NCI-H82 treated with DMSO at 0.1 percent for 48 hours (cell line): Measurements from ENCODE around the gene TCERG1L.

ENCODE experiments used
- DNase-seq: peaks from one replicate; lab custom pipeline; 2025; ENCODE audit not compliant: unreplicated experiment; lab: John Stamatoyannopoulos, UW

The TCERG1L gene

GRCh38 chr10:131074682-131075081 is 236.8 kb downstream of the TCERG1L start:
- DNase-seq, result no peak

- no peak for DNase-seq
Observed at GRCh38 chr10:131073469-131074035, 238.0 kb downstream of the TCERG1L start.

DNA sequence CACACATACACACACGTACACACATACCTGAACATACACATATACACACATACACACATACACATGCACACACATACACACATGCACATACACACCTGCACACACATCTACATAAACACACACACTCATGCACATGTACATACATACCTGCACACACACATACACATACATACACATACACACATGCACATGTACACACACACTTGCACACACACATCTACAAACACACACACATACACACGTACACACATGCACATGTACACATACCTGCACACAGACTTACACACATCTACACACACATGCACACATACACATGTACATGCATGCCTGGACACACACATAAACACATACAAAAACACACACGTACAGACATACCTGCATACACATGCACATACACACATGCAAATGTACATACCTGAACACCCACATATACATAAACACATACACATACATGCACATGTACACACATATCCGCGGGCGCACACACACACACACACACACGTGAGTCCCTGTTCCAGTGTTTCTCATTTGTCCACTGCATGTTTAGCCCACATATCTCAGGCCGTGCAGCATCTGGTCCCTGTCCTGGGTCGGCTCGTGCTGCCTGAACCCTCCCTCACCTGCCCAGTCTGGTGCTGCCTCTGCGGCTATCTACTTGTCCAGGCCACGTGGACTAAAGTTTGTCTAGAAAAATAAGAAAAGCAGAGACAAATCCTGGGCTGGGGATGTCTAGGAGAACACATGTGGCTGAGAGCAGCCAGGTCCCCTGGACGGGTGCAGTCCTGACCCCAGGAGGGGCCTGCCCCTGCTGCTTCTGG is 238.7 kb downstream of the TCERG1L start:
- no peak for DNase-seq

GRCh38 chr10:131071721-131072120 is 239.8 kb downstream of the TCERG1L start:
- no peak for DNase-seq

GRCh38 chr10:131070856-131071255 is 240.7 kb downstream of the TCERG1L start:
- no peak for DNase-seq

DNA sequence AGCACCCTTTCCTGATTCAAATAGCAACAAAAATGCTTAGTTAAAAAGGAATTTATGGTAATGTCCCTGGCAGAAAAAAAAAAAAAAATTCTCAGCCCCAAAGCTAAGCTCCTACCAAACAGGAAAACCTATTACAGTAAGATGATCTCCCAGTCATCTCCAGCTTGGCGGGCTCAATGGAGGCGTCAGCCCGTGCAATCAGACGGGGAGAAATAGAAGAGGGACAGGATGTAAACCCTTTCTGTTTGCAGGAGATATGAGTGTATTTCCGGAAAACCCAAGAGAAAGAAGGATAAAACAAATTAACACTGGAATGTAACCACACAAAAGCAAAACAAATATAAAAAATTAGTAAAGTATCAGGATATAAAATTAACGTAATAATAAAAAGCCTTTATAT is 242.8 kb downstream of the TCERG1L start:
- no peak for DNase-seq

- no peak for DNase-seq
Observed at GRCh38 chr10:131068311-131068710, 243.2 kb downstream of the TCERG1L start.

GRCh38 chr10:131067690-131068089 is 243.8 kb downstream of the TCERG1L start:
- DNase-seq, result no peak

- no peak for DNase-seq
Observed at GRCh38 chr10:131065673-131066305, 245.7 kb downstream of the TCERG1L start.

DNA sequence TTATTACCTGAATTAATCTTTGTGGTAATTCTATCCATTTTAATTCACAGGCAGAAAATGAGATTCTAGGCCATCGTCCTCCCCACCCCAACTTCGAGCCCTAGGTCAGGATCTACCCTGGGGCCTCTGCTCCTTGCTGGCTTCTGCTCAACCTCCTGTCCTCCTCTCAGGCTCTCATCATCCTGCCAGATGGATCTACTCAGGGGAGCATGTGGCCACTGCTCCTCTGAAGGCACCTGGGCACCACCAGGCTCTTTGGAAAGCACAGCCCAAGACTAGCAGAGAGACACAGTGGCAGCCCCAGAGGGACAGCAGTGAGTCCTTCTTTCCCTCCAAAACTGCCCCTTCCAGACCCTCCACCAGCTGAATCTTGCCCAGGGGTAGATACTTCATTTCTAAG is 248.2 kb downstream of the TCERG1L start:
- DNase-seq, result no peak

GRCh38 chr10:131062621-131063260 is 248.8 kb downstream of the TCERG1L start:
- no peak for DNase-seq

GRCh38 chr10:131061216-131061615 is 250.3 kb downstream of the TCERG1L start:
- no peak for DNase-seq

DNA sequence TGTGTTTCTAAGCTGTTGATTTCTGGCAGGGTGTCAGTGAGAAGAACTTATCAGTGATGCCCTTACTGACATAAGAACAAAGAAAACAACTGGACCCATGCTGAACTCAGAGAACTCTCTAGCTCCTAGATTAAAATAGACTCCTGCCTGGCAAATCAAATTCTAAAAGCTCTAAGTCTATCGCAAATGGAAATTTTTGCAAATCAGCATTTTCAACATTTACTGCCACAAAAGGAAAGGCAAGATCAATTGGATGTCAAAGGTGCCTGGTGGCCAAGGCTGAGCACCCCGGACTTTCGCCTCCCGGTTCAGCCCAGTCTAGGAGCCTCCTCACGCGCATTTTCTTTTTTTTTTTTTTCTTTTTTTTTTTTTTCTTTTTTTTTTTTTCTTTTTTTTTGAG is 251.6 kb downstream of the TCERG1L start:
- no peak for DNase-seq

DNA sequence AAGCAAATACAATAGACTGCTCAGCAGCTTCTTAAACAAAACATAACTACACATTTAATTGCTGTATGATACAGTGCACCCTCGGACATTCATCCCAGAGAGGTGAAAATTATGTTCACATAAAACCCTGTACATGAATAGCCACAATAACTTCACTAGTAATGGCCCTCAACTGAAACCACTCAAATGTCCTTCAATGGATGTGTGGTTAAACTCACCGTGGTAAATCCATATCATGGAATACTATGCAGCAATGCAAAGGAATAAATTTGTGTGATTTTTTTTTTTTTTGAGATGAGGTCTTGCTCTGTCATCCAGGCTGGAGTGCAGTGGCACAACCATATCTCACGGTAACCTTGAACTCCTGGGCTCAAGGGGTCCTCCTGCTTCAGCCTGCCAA is 252.7 kb downstream of the TCERG1L start:
- no peak for DNase-seq

DNA sequence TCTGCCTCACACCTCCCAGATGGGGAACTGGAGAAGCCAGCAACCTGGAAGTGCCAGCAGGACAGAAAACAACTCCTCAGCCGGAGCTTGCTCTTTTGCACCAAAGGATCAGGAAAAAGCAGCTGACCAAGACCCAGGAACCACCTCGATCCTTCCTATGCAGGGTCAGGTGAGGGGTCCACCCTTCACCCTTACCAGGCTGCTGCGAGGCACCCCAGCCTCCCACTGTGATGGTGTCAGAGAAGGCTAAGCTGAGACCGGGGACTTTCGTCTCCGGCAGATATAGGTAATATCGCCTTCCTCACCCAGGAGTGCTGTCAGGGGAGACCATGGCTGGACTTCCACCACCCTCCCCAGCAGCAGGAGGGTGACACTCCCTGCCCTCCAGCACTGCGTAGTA is 254.7 kb downstream of the TCERG1L start:
- DNase-seq, result no peak

DNA sequence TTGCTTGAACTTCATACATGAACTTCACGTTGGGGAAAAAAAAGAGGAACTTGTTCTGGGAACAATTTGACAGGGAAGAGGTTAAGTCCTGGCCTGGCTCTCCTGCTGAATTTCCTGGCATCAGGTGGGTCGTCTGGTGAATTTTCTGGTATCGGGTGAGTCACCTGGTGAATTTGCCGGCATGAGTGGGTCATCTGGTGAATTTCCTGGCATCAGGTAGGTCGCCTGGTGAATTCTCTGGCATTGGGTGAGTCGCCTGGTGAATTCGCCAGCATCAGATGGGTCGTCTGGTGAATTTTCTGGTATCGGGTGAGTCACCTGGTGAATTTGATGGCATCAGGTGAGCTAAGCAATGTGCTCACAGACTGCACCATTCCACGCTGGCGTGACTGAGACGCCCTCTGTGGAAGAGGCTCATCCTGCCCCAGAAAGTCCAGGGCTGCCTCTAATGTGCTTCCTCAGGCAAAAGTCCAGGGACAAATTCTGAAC is 255.4 kb downstream of the TCERG1L start:
- no peak for DNase-seq

DNA sequence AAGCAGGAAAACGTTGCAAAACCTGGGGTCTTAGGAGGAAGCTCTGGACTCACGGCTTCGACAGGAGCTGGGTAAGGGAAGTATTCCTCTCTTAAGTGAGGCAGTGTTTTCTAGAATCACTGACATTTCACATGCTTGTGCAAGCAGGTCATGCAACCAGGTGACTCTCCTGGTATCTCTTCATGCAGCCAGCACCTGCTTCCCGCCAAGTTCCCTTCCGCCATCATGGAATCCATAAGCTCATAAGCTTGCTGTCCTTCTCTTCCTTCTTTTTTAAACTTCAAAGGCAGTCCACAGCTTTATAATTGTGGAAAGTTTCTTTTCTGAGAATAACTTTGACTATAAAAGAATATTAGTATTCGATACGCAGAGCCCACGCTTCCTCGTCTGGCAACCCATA is 256.1 kb downstream of the TCERG1L start:
- DNase-seq, result no peak

DNA sequence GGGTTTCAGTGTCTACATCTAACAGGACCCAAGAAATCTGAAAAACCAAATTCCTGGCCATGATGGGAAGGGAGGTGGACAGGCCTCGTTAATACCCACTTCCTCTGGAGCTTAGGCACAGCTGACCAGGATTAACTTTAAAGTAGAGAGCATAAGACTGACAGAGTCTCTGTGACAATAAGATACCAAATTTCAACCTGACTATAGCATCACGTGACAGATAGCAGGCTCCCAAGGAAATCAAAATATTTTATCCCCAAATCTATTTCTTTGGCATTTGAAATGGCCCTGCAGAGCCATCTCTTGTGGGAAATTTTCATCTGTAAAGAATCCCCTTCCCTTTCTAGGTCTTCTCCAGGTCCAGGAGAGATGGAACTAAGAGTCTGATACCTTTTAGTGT is 258.3 kb downstream of the TCERG1L start:
- DNase-seq, result no peak

- no peak for DNase-seq
Observed at GRCh38 chr10:131050162-131050766, 261.3 kb downstream of the TCERG1L start.

GRCh38 chr10:131049016-131049415 is 262.5 kb downstream of the TCERG1L start:
- DNase-seq, result no peak

DNA sequence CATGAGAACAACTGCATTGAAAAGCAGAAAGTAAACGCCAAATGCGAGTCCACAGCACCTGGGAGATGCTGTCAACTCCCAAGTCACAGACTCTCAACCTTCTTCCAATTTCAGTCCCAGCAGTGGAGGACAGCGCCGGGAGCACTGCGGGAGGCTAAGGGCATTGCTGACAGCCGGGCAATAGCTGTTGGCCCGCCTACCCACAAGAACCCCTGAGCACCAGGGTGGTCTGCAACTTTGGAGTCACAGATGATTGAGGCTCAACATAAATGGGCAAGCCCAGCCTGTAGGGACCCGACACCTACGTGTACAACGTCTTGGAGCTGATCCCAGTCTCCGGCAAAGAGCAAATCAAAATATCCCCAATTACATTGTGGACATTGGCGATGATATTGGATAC is 262.9 kb downstream of the TCERG1L start:
- no peak for DNase-seq
